Measurements from ENCODE around the gene GSTT2B. TPM values are rescaled to one million over a fixed set of nuclear protein-coding genes. Genes with fewer than 3 reads are reported as not detected.
A peak's percentile ranks its signal among the peaks of the same experiment; 100 is the strongest.

GSTT2B gene
- total and polyA plus RNA-seq, 2 of the 8 experiments (the other 6 are each of a cell fraction or from before 2014, with no cell fraction given) = 6.3 to 13.3 TPM

- no peak overlapping the region for H3K14ac ChIP-seq (ENCODE audit: insufficient read length)
- 85% methylated on average over 10 of the region's 10 CpGs; no CpG with 5 or more reads in 1 of the 2 experiments for WGBS, 2 experiments (ENCODE audit: extremely low coverage in 1 of 2, insufficient coverage in 1 of 2, insufficient read length in 1 of 2, insufficient replicate concordance in 2 of 2, low coverage in 1 of 2, low lambda C conversion rate in 2 of 2, missing lambda C conversion rate in 1 of 2)
- no peak for FAIRE-seq
- H3K23ac ChIP-seq (ENCODE audit: insufficient read length) = no peak overlapping the region
- peak overlapping the region; percentile 48; the same call in 1 of the 2 replicates for H2AK5ac ChIP-seq (ENCODE audit: low read depth, low read length)
- peak overlapping the region; percentile 69; the same call in 1 of the 2 replicates for H2BK12ac ChIP-seq (ENCODE audit: low read depth, low read length)
- H3K79me2 ChIP-seq (ENCODE audit: control insufficient read depth in 1 of 2, insufficient read depth in 2 of 2, low read length in 2 of 2) = no peaks in the 10 kb centered on the region
- POLR2A ChIA-PET (ENCODE audit: partially characterized antibody) = no interaction called here
- TF ChIP-seq ATF2 (IDR thresholded peaks at IDR 0.05; ENCODE audit: low read length) (no peak), EP300 (IDR thresholded peaks at IDR 0.05; ENCODE audit: borderline replicate concordance in 1 of 2, low read depth in 2 of 2, low read length in 2 of 2) (no peak), SIN3A (conservative IDR thresholded peaks at IDR 0.05 in 1 of 2, IDR thresholded peaks at IDR 0.05 in 1 of 2; ENCODE audit: low read depth in 1 of 2, low read length in 2 of 2) (no peak), SIX5 (IDR thresholded peaks at IDR 0.05; ENCODE audit: low read depth, low read length) (no peak), RFX5 (IDR thresholded peaks at IDR 0.05; ENCODE audit: borderline replicate concordance, low read depth, low read length) (no peak), KDM5A (IDR thresholded peaks at IDR 0.05; ENCODE audit: low read length) (no peak), GTF2F1 (IDR thresholded peaks at IDR 0.05; ENCODE audit: borderline replicate concordance, low read depth, low read length) (no peak), TCF12 (IDR thresholded peaks at IDR 0.05; ENCODE audit: low read depth, low read length) (no peak), CHD2 (IDR thresholded peaks at IDR 0.05; ENCODE audit: low read length) (no peak), CTBP2 (IDR thresholded peaks at IDR 0.05; ENCODE audit: borderline replicate concordance, insufficient read depth, insufficient read length, low read length) (no peak), POLR2A (IDR thresholded peaks at IDR 0.05; ENCODE audit: control extremely low read depth in 1 of 2, low read depth in 2 of 2, low read length in 2 of 2) (no peak)
- H3K9ac ChIP-seq (replicated peaks in 1 of 4; ENCODE audit: extremely low read depth in 1 of 4, low read depth in 3 of 4, low read length in 3 of 4) = no peak overlapping the region
- no peak overlapping the region for H2BK120ac ChIP-seq (replicated peaks; ENCODE audit: low read depth, low read length)
- no peak for DNase-seq (ENCODE audit: low read depth in 1 of 2, low spot score in 2 of 2)
- peak overlapping the region; percentile 4; the same call in 1 of the 2 replicates for H4K8ac ChIP-seq (ENCODE audit: extremely low read depth, insufficient read depth, low read length)
- no peaks in the 10 kb centered on the region; a peak in 1 of 4 replicates for H3K9me3 ChIP-seq (ENCODE audit: insufficient read depth in 2 of 2, low read depth in 1 of 2, low read length in 1 of 2)
- H3K4ac ChIP-seq (replicated peaks; ENCODE audit: insufficient read length, low read depth, low read length) = peak overlapping the region; percentile 91
- H4K91ac ChIP-seq (replicated peaks; ENCODE audit: insufficient read length, low read length) = peak overlapping the region; percentile 85
- H2BK5ac ChIP-seq (ENCODE audit: low read depth, low read length) = no peak overlapping the region
- no peak overlapping the region for H3K4me3 ChIP-seq (ENCODE audit: extremely low read depth in 1 of 4, insufficient read depth in 2 of 4, low read depth in 3 of 4, low read length in 4 of 4)
- peaks cover 0 to 3% (median 0%) of the 10 kb centered on the region in 4 experiments; a peak in 3 of 7 replicates for H3K27me3 ChIP-seq (replicated peaks in 1 of 4; ENCODE audit: control insufficient read depth in 3 of 4, extremely low read depth in 1 of 4, insufficient read depth in 3 of 4, low read length in 3 of 4)
- no peaks in the 10 kb centered on the region for H3K79me1 ChIP-seq (ENCODE audit: low read depth, low read length)
- no peak overlapping the region for H3K27ac ChIP-seq (ENCODE audit: low read depth, low read length)
- H4K5ac ChIP-seq (ENCODE audit: insufficient read length, low read depth, low read length) = peak overlapping the region; percentile 3
- no peak overlapping the region for H2AFZ ChIP-seq (ENCODE audit: low read length)
- H3K56ac ChIP-seq (replicated peaks; ENCODE audit: insufficient read length, low read depth, low read length) = no peak overlapping the region
- CTCF ChIA-PET (ENCODE audit: partially characterized antibody) = interaction anchor here (1.4 kb wide), 1 partner anchor 172 kb away, joined by 3 read pairs; no protein-coding TSS in a partner anchor
- no peaks in the 10 kb centered on the region for H3K23me2 ChIP-seq (ENCODE audit: low read depth, low read length)
- H2BK15ac ChIP-seq (ENCODE audit: low read length) = no peak overlapping the region
- peak overlapping the region; percentile 44; the same call in 1 of the 2 replicates for H3K18ac ChIP-seq (ENCODE audit: extremely low read depth, low read length)
- no peaks in the 10 kb centered on the region for H4K20me1 ChIP-seq (replicated peaks in 1 of 2; ENCODE audit: control insufficient read depth in 1 of 2, insufficient read depth in 2 of 2, low read length in 2 of 2)
- H3K4me2 ChIP-seq (ENCODE audit: insufficient read depth in 1 of 2, low read depth in 2 of 2, low read length in 2 of 2) = no peak overlapping the region
- H3K36me3 ChIP-seq (ENCODE audit: control insufficient read depth in 2 of 4, insufficient read depth in 4 of 4, low read length in 3 of 4) = no peaks in the 10 kb centered on the region
- H3K4me1 ChIP-seq (replicated peaks in 1 of 4; ENCODE audit: control insufficient read depth in 3 of 4, insufficient read depth in 4 of 4, low read length in 3 of 4) = peaks cover 0 to 3% (median 0%) of the 10 kb centered on the region in 4 experiments; a peak in 2 of 7 replicates
- peak overlapping the region; percentile 92 for H2BK20ac ChIP-seq (ENCODE audit: low read length)
Observed at GRCh38 chr22:24002272-24002671, 41.3 kb upstream of the GSTT2B start.
